GM21367 (cell line): Measurements from ENCODE around the gene MSANTD1.
"Not testable (repeated sequence)": the region's sequence is repeated elsewhere in the genome, so short reads cannot be mapped to it uniquely, and the experiment has no call there.

Experiments used
- ATAC-seq: cut with Tn5 transposase; IDR thresholded peaks from one replicate; pipeline ENCODE4 v1.9.1; 2021; ENCODE audit not compliant: unreplicated experiment

MSANTD1 gene

GRCh38 chr4:3287271-3287971 is 38.5 kb downstream of the MSANTD1 start:
- ATAC-seq = no peak

- ATAC-seq = no peak
Measured at GRCh38 chr4:3287972-3288570, 39.1 kb downstream of the MSANTD1 start.

DNA sequence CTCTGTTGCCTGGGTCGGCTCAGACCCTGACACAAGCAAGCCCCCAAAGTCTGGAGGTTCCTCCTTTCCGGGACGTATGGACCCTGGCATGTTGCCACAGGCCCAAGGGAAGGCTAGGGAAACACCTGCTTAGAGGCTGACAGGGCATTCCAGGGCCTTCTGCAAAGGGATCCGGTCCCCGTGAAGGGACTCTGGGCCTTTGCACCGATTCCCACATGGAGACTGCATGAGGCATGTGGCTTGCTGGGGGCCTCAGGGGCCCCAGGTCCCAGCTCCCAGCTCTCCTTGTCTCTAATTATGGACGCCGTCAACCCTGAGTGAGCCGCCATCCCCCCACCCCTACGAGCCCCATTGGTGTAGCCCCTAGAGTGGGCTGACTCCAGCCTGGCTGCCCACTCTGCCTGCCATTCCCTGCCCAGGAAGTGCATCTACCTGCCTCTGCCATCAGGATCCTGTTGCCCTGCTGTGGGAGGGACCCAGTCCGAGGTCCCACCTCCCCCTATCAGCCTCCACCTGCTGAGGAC is 39.7 kb downstream of the MSANTD1 start:
- ATAC-seq = no peak

GRCh38 chr4:3290476-3290875 is 41.5 kb downstream of the MSANTD1 start:
- ATAC-seq = no peak

- no peak for ATAC-seq
Measured at GRCh38 chr4:3290889-3291321, 41.9 kb downstream of the MSANTD1 start.

GRCh38 chr4:3291411-3291968 is 42.5 kb downstream of the MSANTD1 start:
- no peak for ATAC-seq

DNA sequence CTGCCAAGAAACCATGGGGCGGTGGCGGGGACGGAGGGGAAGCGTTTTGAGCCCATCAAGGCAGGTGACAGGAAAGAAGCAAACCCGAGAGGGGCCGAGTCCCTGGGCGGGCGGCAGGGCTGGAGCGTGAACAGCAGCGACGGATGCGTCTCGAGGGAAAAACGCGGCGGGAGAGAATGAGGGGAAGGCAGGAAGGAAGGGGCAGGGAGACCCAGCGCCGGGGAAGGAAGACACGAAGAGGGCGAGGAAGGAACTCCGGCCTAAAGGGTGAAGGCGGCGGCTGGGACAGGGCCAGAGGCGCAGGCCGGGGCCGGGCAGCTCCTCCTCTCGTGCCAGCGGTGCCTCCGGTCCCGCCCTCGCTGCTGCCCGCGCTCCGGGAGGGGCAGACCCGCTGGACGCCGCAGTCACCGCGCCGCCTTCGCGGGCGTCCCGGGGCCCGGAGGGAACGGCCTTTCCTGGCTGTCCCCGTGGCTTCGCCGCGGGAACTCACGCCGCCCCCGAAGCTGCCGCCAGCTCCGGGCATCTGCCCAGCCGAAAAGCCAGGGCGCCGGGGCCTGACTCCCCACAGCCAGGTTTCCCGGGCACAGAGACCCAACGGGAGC is 43.1 kb downstream of the MSANTD1 start:
- peak; percentile 6 for ATAC-seq

DNA sequence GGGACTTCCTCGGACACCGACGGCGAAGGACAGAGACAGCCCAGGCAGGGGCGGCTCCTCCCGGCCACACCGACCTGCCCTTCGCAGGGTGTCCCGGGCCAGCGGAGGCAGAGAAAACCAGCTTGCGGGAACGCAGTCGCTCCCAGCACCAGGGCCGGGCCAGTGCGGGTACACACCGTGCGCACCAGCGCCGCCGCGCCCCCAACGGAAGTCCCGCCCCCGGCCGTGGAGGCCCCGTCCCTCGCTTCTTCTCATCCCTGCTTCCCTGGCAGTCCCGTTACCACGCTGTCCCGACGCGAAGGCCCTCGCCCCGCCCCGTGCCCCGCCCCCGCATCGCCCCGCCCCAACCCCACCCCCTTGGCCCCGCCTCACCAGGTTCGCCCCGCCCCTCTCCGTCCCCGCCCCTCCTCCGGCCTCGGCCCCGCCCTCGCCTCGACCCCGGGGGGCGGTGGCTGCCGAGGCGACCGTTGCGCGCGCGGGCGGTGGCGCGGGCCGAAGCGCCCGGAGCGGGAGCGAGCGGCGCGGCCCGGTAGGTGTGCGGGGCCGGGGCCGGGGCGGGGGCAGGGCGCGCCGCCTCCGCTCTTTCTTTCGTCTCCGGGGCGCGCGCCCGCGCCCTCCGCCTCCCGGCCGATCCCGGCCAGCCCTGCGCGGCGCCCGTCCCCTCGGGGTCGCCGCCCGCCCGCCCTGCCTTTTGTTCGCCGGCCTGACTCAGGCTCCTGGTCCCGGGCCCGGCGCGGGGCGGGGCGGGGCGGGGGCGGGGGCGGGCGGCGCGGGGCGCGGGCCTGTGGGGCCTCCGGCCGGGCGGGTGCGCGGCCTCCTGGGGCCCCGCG is 43.8 kb downstream of the MSANTD1 start, which contains the start of gene RGS12:
TSS of gene RGS12 (plus strand) at position 451 of the 830 bp plus-strand sequence. CDS start 23,150 bp downstream, outside the sequence.
- peak; percentile 74 for ATAC-seq

DNA sequence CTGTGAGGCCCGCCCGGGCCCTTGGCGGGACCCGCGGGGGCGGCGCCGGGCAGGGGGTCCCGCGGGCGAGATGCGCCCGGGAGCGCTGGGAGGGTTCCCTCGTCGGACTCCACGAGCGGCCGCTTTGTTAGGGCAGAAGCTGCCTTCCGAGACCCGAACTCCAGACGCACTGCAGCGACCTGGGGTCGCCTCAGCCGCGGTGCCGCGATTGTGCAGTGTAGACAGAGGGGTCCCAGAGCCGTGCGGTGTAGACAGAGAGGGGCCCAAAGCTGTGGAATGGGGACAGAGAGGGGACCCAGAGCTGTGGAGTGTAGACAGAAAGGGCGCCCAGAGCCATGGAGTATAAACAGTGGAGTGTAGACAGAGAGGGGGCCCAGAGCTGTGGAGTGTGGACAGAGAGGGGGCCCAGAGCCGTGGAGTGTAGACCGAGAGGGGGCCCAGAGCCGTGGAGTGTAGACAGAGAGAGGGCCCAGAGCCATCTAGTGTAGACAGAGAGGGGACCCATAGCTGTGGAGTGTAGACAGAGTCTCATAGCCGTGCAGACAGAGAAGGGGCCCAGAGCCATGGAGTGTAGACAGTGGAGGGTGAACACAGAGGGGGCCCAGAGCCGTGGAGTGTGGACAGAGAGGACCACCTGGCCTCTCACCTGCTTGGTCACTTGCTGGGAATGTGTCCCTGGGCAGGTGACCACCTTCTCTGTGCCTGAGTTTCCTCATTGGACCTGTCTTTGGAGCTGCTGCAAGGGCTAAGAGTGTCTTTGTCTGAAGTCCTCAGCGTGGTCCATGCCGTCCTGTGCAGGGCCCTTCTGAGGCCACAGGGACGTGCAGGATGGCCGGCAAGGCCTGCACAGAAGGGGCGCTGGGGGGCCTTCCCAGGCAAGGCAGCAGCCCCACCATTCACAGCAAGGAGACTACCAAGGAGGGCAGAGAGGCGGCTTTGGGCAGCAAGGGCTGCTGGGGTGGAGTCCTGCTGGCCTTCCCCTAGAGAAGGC is 44.7 kb downstream of the MSANTD1 start:
- no peak for ATAC-seq

DNA sequence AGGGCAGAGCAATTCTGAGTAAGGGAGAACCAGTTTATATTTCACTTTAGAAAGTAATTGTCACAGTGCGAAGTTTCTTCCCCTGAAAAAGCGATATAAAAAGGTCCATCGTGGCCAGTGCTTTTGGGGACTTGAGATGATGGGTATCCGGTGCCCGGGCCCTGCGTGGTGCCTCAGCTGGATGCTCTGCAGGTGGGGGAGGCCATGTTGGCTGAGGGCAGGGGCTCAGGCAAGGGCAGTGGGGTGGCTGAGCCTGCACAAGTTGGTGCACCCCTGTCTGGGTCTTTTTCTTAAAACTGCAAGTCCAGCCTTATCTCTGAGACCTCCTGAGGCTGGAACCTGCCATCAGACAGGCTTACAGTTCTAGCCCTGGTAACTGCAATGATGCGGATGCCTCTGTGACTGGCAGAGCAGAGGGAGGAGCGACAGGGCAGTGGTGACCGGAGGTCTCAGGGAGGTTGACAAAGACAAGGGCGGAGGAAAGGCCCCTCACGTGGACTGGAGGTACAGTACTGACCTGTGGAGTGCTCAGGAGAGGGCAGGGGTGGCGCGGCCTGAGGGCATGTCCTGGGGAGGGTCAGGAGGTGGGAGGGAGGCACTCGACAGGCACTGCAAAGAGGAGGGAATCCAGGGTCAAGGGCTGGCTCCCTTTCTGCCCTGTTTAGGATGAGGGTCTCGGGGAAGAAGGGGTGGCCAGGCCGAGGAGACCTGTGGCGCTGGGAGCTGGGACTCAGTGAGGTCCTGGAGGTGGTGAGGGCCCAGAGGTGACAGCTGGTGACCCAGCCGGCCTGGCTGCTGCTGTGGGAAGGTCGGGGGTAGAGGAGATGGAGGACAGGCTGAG is 45.7 kb downstream of the MSANTD1 start:
- no peak for ATAC-seq

DNA sequence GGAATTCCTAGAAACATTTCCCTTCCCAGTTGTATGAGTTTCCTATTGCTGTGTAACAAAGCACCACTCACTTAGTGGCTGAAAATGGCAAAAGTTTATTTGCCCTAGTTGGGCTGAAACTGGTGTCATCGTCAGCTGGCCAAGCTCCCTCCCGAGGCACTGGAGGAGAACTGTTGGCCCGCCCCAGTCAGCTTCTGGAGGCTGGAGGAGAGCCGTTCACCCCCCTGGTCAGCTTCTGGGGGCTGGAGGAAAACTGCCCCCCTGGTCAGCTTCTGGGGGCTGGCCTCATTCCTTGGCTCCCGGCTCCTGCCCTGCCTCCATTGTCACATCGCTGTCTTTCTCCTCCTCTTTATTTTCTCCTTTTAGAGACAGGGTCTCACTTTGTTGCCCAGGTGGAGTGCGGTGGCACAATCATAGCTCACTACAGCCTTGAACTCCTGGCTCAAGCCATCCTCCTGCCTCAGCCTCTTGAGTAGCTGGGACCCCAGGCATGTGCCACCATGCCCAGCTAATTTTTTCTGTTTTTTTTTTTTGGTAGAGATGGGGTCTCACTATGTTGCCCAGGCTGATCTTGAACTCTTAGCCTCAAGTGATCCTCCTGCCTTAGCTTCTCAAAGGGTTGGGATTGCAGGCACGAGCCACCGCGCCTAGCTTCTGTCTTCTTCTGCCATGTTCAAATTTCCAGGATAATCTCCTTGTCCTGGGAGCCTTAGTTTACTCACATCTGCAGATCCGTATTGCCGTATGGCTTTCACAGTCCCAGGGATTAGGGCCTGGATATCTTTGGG is 47.1 kb downstream of the MSANTD1 start:
- ATAC-seq = no peak

GRCh38 chr4:3296651-3297050 is 47.7 kb downstream of the MSANTD1 start:
- no peak for ATAC-seq

DNA sequence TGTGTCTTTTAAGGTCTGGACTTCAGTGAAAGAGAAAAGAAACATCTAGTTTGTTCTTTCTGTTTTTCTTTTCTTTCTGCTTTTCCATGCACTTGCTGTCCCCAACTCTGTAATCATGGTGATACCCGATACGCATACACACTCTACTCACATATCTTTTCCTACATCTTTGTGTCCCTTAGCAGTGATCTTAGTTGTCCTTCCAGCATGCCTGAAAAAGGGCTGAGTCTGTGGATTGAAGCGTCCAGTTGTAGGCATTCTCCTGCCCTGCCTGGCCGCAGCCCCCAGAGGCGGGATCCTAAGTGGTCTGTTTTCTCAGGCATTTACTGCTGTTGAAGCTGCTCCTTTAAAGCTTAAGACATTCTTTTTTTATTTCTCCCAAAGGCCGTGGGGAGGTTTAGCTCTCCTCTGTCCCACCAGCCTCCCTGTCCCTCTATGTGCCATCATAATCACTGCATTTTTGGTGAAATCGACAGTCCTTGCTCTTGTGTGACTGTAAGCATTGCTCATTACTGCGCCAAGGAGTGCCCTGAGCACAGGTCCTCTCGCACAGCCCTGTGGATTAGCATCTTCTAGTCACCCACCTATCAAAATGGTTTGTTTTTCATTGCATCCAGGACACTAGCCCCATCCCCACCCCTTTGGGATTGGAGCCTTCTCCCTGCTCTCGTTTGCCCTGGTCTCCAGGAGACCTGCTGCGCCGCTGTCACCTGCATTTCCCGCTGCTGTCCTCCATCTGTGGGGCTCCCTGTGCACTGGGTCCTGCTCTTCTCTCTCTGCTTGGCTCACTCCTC is 48.3 kb downstream of the MSANTD1 start:
- ATAC-seq = no peak

GRCh38 chr4:3299122-3299975 is 50.4 kb downstream of the MSANTD1 start:
- no peak for ATAC-seq

- no peak for ATAC-seq
Measured at GRCh38 chr4:3299976-3300671, 51.2 kb downstream of the MSANTD1 start.

DNA sequence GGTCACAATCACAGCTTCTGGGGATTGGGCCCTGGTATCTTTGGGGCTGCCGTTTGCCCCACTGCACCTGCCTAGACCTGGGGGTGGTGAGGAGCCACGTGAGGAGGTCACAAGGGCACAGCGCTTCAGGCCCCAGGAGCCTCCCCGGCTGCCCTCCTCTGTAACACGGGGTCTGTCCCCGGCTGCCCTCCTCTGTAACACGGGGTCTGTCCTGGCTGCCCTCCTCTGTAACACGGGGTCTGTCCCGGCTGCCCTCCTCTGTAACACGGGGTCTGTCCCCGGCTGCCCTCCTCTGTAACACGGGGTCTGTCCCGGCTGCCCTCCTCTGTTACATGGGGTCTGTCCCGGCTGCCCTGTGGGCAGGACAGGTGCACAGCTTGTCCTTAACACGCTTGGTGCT is 51.9 kb downstream of the MSANTD1 start:
- ATAC-seq = not testable (repeated sequence)
